DND-41 (cell line): Measurements from ENCODE around the gene VSNL1.

Experiments used
- CTCF ChIP-seq: IDR thresholded peaks from 2 replicates; pipeline ENCODE4 v1.5.1; 2012; ENCODE audit warnings: borderline replicate concordance, low read length, moderate library complexity, mild to moderate bottlenecking; ENCODE audit not compliant: poor library complexity, severe bottlenecking; ENCODE audit errors: extremely low read depth
- EZH2 ChIP-seq: IDR thresholded peaks from 3 replicates; pipeline ENCODE4 v1.6.1; 2012; ENCODE audit warnings: borderline replicate concordance, low read depth, mild to moderate bottlenecking, moderate library complexity, low read length, inconsistent platforms; ENCODE audit not compliant: severe bottlenecking

- no peak for TF ChIP-seq EZH2
- TF ChIP-seq CTCF: no peak
These were observed 47.0 kb downstream of the VSNL1 start for GRCh38 chr2:17587469-17587868.
